NCI-H2171 (cell line): ENCODE results near the gene ZNF419.

Experiments used
- DNase-seq: peaks from one replicate; lab custom pipeline; 2025; lab: John Stamatoyannopoulos, UW

ZNF419 gene

DNA sequence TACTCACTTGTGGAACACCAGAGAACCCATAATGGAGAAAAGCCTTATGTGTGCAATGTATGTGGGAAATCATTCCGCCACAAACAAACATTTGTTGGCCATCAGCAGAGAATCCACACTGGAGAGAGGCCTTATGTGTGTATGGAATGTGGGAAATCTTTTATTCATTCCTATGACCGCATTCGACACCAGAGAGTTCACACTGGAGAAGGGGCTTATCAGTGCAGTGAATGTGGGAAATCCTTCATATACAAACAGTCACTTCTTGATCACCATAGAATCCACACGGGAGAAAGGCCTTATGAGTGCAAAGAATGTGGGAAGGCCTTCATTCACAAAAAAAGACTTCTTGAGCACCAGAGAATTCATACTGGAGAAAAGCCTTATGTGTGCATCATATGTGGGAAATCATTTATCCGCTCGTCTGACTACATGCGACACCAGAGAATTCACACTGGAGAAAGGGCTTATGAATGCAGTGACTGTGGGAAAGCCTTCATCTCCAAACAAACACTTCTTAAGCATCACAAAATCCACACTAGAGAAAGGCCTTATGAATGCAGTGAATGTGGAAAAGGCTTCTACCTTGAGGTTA, 50.5 kb downstream of the ZNF419 start:
- no peak for DNase-seq
